Neural crest cell (in vitro differentiated cells): Measurements from ENCODE around the gene SCP2. TPM values are rescaled to one million over a fixed set of nuclear protein-coding genes. Genes with fewer than 3 reads are reported as not detected.

Source experiments
- DNase-seq: peaks from one replicate; pipeline ENCODE4 v3.0.0; 2021; ENCODE audit warnings: low read depth, mixed read lengths, low spot score
- H3K27ac Mint-ChIP-seq: one replicate; pipeline ENCODE4 v1.8.0; 2021; ENCODE audit warnings: mild to moderate bottlenecking, mixed read lengths; ENCODE audit not compliant: unreplicated experiment
- H3K27me3 Mint-ChIP-seq: 2 replicates; pipeline ENCODE4 v1.8.0; 2021; ENCODE audit warnings: low read depth, mild to moderate bottlenecking, mixed read lengths
- H3K36me3 Mint-ChIP-seq: 2 replicates; pipeline ENCODE4 v1.8.0; 2021; ENCODE audit warnings: low read depth, mild to moderate bottlenecking, mixed read lengths
- H3K4me1 Mint-ChIP-seq: 2 replicates; pipeline ENCODE4 v1.8.0; 2021; ENCODE audit warnings: mixed read lengths
- H3K4me3 Mint-ChIP-seq: one replicate; pipeline ENCODE4 v1.8.0; 2021; ENCODE audit warnings: mild to moderate bottlenecking, mixed read lengths
- H3K9me3 Mint-ChIP-seq: 2 replicates; pipeline ENCODE4 v1.8.0; 2021; ENCODE audit warnings: mixed read lengths
- CTCF ChIP-seq: fragments of 200-600 bp; sonication (generic); conservative IDR thresholded peaks from 2 replicates; pipeline ENCODE4 v1.5.0; 2021; ENCODE audit warnings: antibody characterized with exemption, mild to moderate bottlenecking
- microRNA-seq: library from miRNA; unstranded; fragments of <30 nt; microRNA quantifications from one replicate; pipeline ENCODE4, GENCODE V29; 2020
- total RNA-seq: library from RNA; stranded (reverse); gene quantifications from 2 replicates; pipeline ENCODE4 v1.2.1, GENCODE V29; 2021

Gene SCP2
- total RNA-seq, 1 donor from 2014 or later, result 61.8 TPM

- Mint-ChIP-seq H3K4me3 (no peak overlapping the region), H3K4me1 (no peaks in the 10 kb centered on the region), H3K27ac (no peak overlapping the region), H3K9me3 (no peaks in the 10 kb centered on the region), H3K36me3 (no peaks in the 10 kb centered on the region), H3K27me3 (no peaks in the 10 kb centered on the region)
- no peak for TF ChIP-seq CTCF
- DNase-seq, result no peak
Observed at GRCh38 chr1:53092659-53093450, 165.8 kb downstream of the SCP2 start.

- no peak for DNase-seq
- H3K27me3 Mint-ChIP-seq, result no peaks in the 10 kb centered on the region
- TF ChIP-seq CTCF, result no peak
- peak overlapping the region; percentile 12 for H3K27ac Mint-ChIP-seq
- no peaks in the 10 kb centered on the region for H3K36me3 Mint-ChIP-seq
- H3K9me3 Mint-ChIP-seq, result no peaks in the 10 kb centered on the region
- H3K4me1 Mint-ChIP-seq, result no peaks in the 10 kb centered on the region
- no peak overlapping the region for H3K4me3 Mint-ChIP-seq
Observed at GRCh38 chr1:53093451-53093754, 166.3 kb downstream of the SCP2 start.

GRCh38 chr1:53093778-53094532 is 166.9 kb downstream of the SCP2 start:
- no peak overlapping the region for H3K4me3 Mint-ChIP-seq
- peak overlapping the region; percentile 12 for H3K27ac Mint-ChIP-seq
- H3K9me3 Mint-ChIP-seq, result no peaks in the 10 kb centered on the region
- no peaks in the 10 kb centered on the region for H3K4me1 Mint-ChIP-seq
- no peaks in the 10 kb centered on the region for H3K36me3 Mint-ChIP-seq
- no peak for DNase-seq
- no peaks in the 10 kb centered on the region for H3K27me3 Mint-ChIP-seq
- no peak for TF ChIP-seq CTCF

- no peak for TF ChIP-seq CTCF
- H3K4me3 Mint-ChIP-seq, result no peak overlapping the region
- no peaks in the 10 kb centered on the region for H3K9me3 Mint-ChIP-seq
- H3K27ac Mint-ChIP-seq, result no peak overlapping the region
- no peaks in the 10 kb centered on the region for H3K4me1 Mint-ChIP-seq
- H3K27me3 Mint-ChIP-seq, result no peaks in the 10 kb centered on the region
- H3K36me3 Mint-ChIP-seq, result no peaks in the 10 kb centered on the region
- no peak for DNase-seq
Observed at GRCh38 chr1:53094533-53094919, 167.4 kb downstream of the SCP2 start.

Small RNA genes lying within 50 kb of the gene (microRNA-seq; reads per million reads assigned to microRNA genes)
- gene MIR1273F (not detected), gene MIR1273G (not detected), gene MIR5095 (not detected)

Other genes with a start within 250 kb of the SCP2 start
- 35.0 and 38.9 TPM in 2 replicates for gene COA7, start 228.9 kb upstream of the SCP2 start, total RNA-seq
- gene ZYG11B, start 200.8 kb upstream of the SCP2 start, total RNA-seq, result 39.3 and 39.5 TPM in 2 replicates
- 0.14 and 0.19 TPM in 2 replicates for gene ZYG11A, start 84.5 kb upstream of the SCP2 start, total RNA-seq
- 12.6 and 12.8 TPM in 2 replicates for gene ECHDC2, start 5.5 kb upstream of the SCP2 start, total RNA-seq
- gene PODN, start 134.9 kb downstream of the SCP2 start, total RNA-seq, result 0.43 and 0.65 TPM in 2 replicates
- gene SLC1A7, start 215.4 kb downstream of the SCP2 start, total RNA-seq, result not detected in 2 replicates